GM18873 (cell line): ENCODE measurements around the gene PITX2.

Experiments
- ATAC-seq: cut with Tn5 transposase; IDR thresholded peaks from one replicate; pipeline ENCODE4 v1.9.1; 2021; ENCODE audit warnings: mild to moderate bottlenecking, moderate library complexity, moderate number of reproducible peaks; ENCODE audit not compliant: unreplicated experiment, low FRiP score

Gene PITX2

GRCh38 chr4:110624904-110625494 lies 2.1 kb upstream of the PITX2 start:
- ATAC-seq: no peak

GRCh38 chr4:110624398-110624780 lies 1.5 kb upstream of the PITX2 start:
- no peak for ATAC-seq

- no peak for ATAC-seq
These were observed 981 bp upstream of the PITX2 start for GRCh38 chr4:110623718-110624397.

- ATAC-seq: no peak
These were observed 782 bp downstream of the PITX2 start for GRCh38 chr4:110621839-110622751.

- no peak for ATAC-seq
These were observed 1.5 kb downstream of the PITX2 start for GRCh38 chr4:110621328-110621812.

- ATAC-seq: no peak
These were observed 2.1 kb downstream of the PITX2 start for GRCh38 chr4:110620691-110621327.

GRCh38 chr4:110620322-110620690 lies 2.6 kb downstream of the PITX2 start:
- ATAC-seq: no peak

GRCh38 chr4:110619463-110620247 lies 3.2 kb downstream of the PITX2 start:
- ATAC-seq: no peak

- ATAC-seq: no peak
These were observed 4.1 kb downstream of the PITX2 start for GRCh38 chr4:110618581-110619462.

GRCh38 chr4:110617646-110618580 lies 5.0 kb downstream of the PITX2 start:
- no peak for ATAC-seq

- ATAC-seq: no peak
These were observed 5.7 kb downstream of the PITX2 start for GRCh38 chr4:110617075-110617640.

- ATAC-seq: no peak
These were observed 6.4 kb downstream of the PITX2 start for GRCh38 chr4:110616238-110617074.

GRCh38 chr4:110615353-110616237 lies 7.3 kb downstream of the PITX2 start:
- no peak for ATAC-seq

GRCh38 chr4:110614976-110615352 lies 7.9 kb downstream of the PITX2 start:
- ATAC-seq: no peak

GRCh38 chr4:110614173-110614963 lies 8.5 kb downstream of the PITX2 start:
- ATAC-seq: no peak
